AG09309 (cell line): ENCODE measurements around the gene SPIN1.

Experiments
- DNase-seq: peaks from one replicate; pipeline ENCODE4 v3.0.0-alpha.2; 2010; ENCODE audit warnings: low read depth
- H3K4me3 ChIP-seq: 2 replicates; pipeline ENCODE4 v1.5.1; 2011; ENCODE audit warnings: mild to moderate bottlenecking, low read depth, low read length, moderate library complexity; ENCODE audit not compliant: control insufficient read depth
- TF ChIP-seq, protein P1 (sequence below): IDR thresholded peaks from 2 replicates; pipeline ENCODE4 v1.5.1; 2011; ENCODE audit warnings: mild to moderate bottlenecking, low read depth, low read length, inconsistent platforms; ENCODE audit not compliant: insufficient read depth, control insufficient read depth; ENCODE audit errors: missing control alignments

Gene SPIN1

DNA sequence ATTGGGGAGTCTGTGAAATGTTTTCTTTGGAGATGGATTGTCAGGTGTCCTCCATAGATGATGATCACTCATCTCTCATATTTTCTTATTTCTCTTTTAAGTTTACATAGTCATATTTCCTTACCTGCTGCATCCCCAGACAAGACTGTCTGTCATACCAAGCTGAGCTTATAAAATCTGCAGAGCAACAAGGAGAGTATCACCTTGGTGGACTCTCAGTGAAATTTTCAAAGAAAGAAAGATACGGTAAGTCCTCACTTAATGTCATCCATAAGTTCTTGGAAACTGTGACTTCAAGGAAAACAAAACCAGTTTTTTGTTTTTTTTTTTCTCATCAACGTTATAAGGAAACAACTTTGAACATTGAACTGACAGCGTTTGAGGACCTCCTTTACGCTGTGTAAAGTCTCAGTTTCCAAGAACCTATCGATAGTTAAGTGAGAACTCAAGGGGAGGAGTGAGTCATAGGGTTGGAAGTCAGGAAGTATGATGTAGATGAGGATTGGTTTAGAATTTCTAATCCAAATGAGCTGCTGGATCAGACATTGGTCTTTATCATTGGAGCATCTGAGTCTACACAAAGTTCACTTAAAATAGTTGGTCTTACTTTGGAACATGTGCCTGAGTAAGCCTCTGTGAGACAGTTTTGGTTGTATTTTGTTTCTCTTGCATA is 45.5 kb downstream of the SPIN1 start:
- DNase-seq = no peak
- TF ChIP-seq, protein P1, sequence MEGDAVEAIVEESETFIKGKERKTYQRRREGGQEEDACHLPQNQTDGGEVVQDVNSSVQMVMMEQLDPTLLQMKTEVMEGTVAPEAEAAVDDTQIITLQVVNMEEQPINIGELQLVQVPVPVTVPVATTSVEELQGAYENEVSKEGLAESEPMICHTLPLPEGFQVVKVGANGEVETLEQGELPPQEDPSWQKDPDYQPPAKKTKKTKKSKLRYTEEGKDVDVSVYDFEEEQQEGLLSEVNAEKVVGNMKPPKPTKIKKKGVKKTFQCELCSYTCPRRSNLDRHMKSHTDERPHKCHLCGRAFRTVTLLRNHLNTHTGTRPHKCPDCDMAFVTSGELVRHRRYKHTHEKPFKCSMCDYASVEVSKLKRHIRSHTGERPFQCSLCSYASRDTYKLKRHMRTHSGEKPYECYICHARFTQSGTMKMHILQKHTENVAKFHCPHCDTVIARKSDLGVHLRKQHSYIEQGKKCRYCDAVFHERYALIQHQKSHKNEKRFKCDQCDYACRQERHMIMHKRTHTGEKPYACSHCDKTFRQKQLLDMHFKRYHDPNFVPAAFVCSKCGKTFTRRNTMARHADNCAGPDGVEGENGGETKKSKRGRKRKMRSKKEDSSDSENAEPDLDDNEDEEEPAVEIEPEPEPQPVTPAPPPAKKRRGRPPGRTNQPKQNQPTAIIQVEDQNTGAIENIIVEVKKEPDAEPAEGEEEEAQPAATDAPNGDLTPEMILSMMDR = no peak
- H3K4me3 ChIP-seq = no peak overlapping the region

DNA sequence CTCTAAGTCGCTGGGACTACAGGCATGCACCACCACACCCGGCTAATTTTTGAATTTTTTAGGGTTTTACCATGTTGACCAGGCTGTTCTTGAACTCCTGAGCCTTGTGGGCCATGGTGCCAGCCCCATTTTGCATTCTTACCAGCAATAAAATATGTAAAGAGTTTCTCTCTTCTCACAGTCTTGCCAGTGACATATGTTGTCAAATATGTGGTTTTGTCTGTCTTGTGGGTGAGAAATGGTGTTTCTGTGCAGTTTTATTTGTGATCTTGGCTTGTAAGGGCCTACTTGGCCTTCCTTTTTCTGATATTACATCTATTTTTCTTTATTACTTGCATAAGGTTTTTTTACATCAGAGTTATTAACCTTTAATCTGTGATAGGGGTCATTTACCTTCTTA is 47.1 kb downstream of the SPIN1 start:
- H3K4me3 ChIP-seq = no peak overlapping the region
- no peak for DNase-seq
- TF ChIP-seq, protein P1 = no peak

DNA sequence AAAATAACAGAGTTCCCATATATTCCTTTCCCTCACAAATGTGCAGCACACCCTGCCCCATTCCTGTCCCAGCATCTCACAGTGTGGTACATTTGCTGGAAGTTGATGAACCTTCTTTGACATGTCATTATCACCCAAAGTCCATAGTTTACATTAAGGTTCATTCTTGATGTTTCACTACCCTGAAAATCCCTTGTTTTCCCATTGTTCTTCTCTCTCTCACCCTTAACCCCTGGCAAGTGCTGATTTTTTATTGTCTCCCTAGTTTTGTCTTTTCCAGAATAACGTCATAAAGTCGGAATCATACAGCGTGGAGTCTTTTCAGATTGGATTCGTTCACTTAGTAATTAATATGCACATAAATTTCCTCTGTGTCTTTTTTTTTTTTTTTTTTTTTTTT is 48.1 kb downstream of the SPIN1 start:
- TF ChIP-seq, protein P1 = no peak
- DNase-seq = no peak
- H3K4me3 ChIP-seq = no peak overlapping the region

DNA sequence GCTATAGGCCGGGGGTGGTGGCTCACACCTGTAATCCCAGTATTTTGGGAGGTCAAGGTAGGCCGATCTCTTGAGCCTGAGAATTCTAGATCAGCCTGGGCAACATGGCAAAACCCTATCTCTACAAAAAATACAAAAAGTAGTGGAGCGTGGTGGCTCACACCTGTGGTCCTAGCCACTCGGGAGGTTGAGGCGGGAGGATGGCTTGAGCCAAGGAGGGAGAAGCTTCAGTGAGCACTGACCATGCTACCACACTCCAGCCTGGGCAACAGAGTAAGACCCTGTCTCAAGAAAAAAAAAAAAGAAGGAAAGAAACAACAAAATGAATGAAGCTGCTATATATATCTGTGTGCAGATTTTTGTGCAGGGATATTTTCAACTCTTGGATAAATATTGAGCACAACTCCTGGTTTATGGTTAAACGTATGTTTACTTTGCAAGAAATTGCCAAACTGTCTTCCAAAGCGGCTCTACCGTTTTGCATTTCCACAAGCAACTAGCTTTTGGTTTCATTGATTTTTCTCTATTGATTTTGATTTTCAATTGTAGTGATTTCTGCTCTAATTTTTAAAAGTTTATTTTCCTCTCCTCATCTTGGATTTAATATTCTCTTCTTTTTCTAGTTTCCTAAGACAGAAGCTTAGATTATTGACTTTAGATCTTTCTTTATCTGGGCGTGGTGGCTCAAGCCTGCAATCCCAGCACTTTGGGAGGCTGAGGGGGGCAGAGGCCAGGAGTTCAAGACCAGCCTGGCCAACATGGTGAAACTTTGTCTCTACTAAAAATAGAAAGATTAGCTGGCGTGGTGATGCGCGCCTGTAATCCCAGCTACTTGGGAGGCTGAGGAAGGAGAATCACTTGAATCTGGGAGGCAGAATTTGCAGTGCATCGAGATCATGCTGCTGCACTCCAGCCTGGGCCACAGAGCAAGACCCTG is 49.2 kb downstream of the SPIN1 start:
- no peak for DNase-seq
- H3K4me3 ChIP-seq = no peak overlapping the region
- TF ChIP-seq, protein P1 = no peak

DNA sequence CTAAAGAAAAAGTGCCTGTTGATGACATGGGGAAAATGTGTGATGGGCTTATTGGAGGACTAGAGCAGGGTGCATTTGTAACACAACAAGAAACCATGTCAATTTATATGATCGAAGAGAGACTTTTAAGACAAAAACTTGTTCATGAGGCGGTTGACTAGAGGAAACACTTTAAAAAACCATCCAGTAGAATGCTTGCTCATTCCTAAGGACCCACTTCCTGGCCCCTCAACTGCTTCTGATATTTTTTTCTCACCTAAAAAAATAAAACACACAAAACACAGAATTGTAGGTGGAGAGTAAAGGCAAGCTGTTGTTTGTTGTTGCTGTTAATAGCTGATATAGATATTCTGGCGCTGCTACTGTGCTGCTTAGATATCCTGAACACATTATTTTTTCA is 50.6 kb downstream of the SPIN1 start:
- no peak for DNase-seq
- TF ChIP-seq, protein P1 = no peak
- H3K4me3 ChIP-seq = no peak overlapping the region

DNA sequence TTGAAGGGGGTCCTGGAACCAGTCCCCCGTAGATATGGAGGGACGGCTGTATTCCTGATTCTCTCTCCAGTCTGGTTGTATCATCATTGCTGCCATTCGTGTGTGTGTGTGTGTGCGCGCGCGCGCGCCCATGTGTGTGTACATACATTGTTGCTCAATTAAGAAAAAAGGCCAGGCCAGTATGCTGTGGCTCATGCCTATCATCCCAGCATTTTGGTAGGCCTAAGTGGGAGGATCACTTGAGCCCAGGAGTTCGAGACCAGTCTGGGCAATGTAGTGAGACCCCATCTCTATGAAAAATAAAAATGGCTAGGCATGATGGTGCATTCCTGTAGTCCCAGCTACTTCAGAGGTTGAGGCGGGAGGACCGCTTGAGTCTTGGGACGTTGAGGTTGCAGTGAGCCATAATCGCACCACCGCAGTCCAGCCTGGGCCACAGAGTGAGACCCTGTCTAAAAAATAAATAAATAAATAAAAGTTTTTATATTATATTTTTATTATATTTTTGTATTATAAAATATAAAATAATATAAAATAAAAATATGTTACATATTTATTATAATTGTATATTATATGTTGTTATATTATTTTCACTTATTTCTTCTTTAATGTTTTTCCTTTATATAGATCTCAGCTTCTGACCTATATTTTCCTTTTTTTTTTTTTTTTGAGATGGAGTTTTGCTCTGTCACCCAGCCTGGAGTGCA is 53.2 kb downstream of the SPIN1 start:
- H3K4me3 ChIP-seq = no peak overlapping the region
- no peak for DNase-seq
- TF ChIP-seq, protein P1 = no peak
